Fibroblast of villous mesenchyme (primary cell): ENCODE measurements around the gene SLC39A1. TPM values are rescaled to one million over a fixed set of nuclear protein-coding genes. Genes with fewer than 3 reads are reported as not detected.
"Not testable (repeated sequence)": the region's sequence is repeated elsewhere in the genome, so short reads cannot be mapped to it uniquely, and the experiment has no call there.

Source experiments
- DNase-seq: peaks from one replicate; pipeline ENCODE4 v3.0.0-alpha.2; 2010; ENCODE audit warnings: low read depth
- H3K4me3 ChIP-seq: 2 replicates; pipeline ENCODE4 v1.5.1; 2011; ENCODE audit warnings: low read depth, mild to moderate bottlenecking, low read length
- CTCF ChIP-seq: IDR thresholded peaks from 2 replicates; pipeline ENCODE4 v1.5.1; 2012; ENCODE audit warnings: low read depth, mild to moderate bottlenecking, low read length; ENCODE audit not compliant: insufficient read depth
- total RNA-seq: library from RNA; depleted of rRNA; stranded (reverse); fragments of >200 nt; gene quantifications from 2 replicates; pipeline ENCODE4 v1.2.3, GENCODE V29; 2012

SLC39A1 gene
- total RNA-seq, 1 donor, result 153 TPM

- DNase-seq, result no peak
- peak; percentile 6 for TF ChIP-seq CTCF
- peak overlapping the region; percentile 88 for H3K4me3 ChIP-seq
Observed at GRCh38 chr1:153922076-153922971, 41.0 kb downstream of the SLC39A1 start.

- peak overlapping the region; percentile 88 for H3K4me3 ChIP-seq
- DNase-seq, result no peak
- no peak for TF ChIP-seq CTCF
Observed at GRCh38 chr1:153921803-153922075, 41.6 kb downstream of the SLC39A1 start.

- H3K4me3 ChIP-seq, result peak overlapping the region; percentile 88
- no peak for DNase-seq
- TF ChIP-seq CTCF, result no peak
Observed at GRCh38 chr1:153921080-153921802, 42.1 kb downstream of the SLC39A1 start.

GRCh38 chr1:153919876-153920852 is 43.2 kb downstream of the SLC39A1 start:
- peak; percentile 29 for TF ChIP-seq CTCF
- peak; percentile 37 for DNase-seq
- H3K4me3 ChIP-seq, result peak overlapping the region; percentile 0

- TF ChIP-seq CTCF, result no peak
- DNase-seq, result no peak
- no peak overlapping the region for H3K4me3 ChIP-seq
Observed at GRCh38 chr1:153916297-153916696, 47.0 kb downstream of the SLC39A1 start.

- TF ChIP-seq CTCF, result no peak
- no peak for DNase-seq
- H3K4me3 ChIP-seq, result no peak overlapping the region
Observed at GRCh38 chr1:153912349-153912748, 51.0 kb downstream of the SLC39A1 start.

GRCh38 chr1:153910560-153910959 is 52.8 kb downstream of the SLC39A1 start:
- DNase-seq, H3K4me3 ChIP-seq: not testable (repeated sequence)
